OCI-LY3 (cell line): ENCODE data around the gene C11orf98.
"Not testable (repeated sequence)": the region's sequence is repeated elsewhere in the genome, so short reads cannot be mapped to it uniquely, and the experiment has no call there.

Experiments used
- EZH2phosphoT487 ChIP-seq: fragments of 200-600 bp; shearing (Covaris generic); IDR thresholded peaks from 2 replicates; pipeline ENCODE4 v1.6.1; 2018; ENCODE audit warnings: antibody characterized with exemption, mixed run types, low read depth
- TF ChIP-seq, protein P1 (sequence below): fragments of 200-600, 300-600 bp; sonication (generic); IDR thresholded peaks from 2 replicates; pipeline ENCODE4 v1.5.1; 2014; ENCODE audit warnings: antibody characterized with exemption, low read length, low read depth

DNA sequence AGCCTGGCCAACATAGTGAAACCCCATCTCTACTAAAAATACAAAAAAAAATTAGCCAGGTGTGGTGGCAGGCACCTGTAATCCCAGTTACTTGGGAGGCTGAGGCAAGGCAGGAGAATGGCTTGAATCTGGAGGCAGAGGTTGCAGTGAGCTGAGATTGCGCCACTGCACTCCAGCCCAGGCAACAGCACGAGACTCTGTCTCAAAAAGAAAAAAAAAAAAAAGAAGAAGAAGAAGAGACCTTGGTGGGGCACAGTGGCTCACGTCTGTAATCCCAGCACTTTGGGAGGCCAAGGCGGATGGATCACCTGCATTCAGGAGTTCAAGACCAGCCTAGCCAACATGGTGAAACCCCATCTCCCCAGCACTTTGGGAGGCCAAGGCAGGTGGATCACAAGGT is 38.9 kb upstream of the C11orf98 start:
- TF ChIP-seq, protein P1, sequence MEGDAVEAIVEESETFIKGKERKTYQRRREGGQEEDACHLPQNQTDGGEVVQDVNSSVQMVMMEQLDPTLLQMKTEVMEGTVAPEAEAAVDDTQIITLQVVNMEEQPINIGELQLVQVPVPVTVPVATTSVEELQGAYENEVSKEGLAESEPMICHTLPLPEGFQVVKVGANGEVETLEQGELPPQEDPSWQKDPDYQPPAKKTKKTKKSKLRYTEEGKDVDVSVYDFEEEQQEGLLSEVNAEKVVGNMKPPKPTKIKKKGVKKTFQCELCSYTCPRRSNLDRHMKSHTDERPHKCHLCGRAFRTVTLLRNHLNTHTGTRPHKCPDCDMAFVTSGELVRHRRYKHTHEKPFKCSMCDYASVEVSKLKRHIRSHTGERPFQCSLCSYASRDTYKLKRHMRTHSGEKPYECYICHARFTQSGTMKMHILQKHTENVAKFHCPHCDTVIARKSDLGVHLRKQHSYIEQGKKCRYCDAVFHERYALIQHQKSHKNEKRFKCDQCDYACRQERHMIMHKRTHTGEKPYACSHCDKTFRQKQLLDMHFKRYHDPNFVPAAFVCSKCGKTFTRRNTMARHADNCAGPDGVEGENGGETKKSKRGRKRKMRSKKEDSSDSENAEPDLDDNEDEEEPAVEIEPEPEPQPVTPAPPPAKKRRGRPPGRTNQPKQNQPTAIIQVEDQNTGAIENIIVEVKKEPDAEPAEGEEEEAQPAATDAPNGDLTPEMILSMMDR, result not testable (repeated sequence)
- TF ChIP-seq EZH2phosphoT487, result not testable (repeated sequence)
